HS-5 (cell line): Measurements from ENCODE around the gene PKIG.
A peak's percentile ranks its signal among the peaks of the same experiment; 100 is the strongest.

ENCODE experiments used
- DNase-seq: peaks from one replicate; pipeline ENCODE4 v3.0.0-alpha.2; 2012; ENCODE audit warnings: low read depth

Gene PKIG

DNA sequence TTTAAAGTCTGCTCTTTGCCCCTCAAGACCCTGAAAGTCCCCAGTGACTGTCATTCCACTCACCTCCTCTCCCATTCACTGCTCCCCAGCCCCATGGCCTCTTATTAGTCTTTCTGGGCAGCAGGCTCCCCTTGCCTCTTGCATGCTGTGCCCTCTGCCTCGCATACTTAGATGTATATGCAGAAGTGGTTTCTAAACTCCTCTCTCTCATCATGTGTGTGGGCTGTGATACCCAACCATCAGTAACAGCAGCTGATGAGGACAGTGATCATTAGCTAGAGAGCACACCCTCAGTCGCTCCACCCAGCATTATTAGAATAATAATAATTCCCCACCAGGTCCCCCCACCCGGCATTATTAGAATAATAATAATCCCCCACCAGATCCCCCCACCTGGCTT is 14.5 kb downstream of the PKIG start:
- DNase-seq: no peak

DNA sequence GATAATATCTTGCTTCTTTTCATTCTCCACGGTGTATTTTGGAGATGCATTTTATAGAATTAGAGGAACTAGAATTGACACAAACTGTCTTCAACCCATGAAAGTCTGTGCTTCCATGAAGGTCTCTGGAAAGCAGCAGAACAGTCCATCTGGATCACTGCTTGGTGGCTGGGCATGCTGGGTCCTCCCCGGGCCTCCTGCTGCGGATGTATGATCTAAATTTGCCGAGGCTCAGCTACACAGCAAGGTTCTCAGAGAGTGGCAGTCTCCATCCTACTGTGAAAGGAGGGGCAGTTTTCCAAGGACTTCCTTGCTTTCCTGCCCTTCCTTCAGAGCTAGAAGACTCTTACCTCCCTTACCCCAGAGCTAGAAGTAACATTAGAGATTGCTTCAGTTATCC is 15.1 kb downstream of the PKIG start:
- DNase-seq: no peak

DNA sequence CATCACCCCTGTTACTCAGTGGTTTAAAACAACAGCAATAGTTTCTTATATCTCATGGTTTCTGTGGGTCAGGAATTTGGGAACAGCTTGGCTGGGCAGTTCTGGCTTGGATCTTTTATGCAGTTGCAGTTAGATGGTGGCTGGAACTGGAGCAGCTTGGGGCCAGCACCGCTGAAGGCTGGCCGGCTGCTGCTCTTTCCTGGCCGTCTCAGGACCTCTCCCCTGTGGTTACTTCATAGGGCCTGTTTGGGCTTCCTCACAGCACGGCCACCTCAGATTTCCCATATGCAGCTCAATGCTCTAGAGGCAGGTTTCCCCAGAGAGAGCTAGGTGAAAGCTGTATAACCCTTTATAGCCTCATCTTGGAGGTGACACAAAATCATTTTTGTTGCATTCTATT is 15.6 kb downstream of the PKIG start:
- DNase-seq: no peak

DNA sequence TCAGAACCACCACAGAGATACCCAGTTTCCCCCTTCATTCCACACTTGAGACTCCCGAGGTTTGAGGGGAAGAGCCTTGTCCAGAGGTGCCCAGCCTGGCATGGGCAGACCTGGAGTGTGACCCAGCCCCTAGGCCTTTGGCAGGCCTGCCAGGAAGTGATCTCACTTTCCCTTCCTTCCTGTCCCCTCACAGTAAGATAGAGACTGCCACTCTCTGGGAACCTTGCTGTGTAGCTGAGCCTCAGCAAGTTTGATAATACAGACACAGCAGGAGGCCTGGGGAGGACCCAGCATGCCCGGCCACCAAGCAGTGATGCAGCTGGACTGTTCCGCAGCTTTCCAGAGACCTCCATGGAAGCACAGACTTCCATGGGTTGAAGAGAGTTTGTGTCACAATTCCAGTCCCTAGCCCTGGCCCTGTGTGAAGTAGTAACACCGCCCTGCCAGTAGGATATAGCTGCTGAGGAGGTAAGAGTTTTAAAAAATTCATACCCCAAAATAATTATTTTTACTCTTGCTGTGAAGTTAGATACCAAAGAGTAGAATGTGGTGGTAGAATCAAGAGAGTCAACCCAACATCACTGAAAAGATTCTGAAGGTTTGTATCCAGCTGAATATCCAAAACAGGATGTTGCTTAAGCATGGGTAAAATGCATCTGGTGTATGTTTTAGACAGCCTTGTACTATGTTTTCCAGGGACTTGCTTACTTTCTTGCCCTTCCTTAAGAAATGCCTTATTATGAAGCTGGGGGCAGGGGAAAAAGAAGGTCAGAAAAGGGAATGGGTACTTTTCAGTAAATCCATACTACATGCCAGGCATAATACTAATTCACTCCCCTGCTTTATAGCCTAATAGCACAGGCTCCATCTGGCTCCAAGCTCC is 16.3 kb downstream of the PKIG start:
- no peak for DNase-seq

DNA sequence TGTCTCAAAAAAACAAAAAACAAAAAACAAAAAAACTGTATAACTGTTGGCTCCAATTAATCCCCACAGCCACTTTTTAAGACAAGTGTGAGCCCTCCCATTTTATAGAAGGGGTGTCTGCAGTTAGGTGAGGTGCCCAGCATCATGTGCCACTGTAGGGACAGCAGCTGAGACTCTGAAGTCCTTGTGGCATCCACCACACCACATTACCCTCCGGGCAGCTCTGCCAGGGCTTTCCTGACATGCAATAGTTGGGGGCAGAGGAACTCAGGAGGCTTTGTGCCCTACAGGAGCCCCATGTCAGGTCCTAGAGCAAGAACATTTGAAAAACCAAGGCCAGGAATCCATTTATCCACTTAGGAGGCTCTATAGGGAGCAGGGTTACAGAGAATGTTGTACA is 17.3 kb downstream of the PKIG start:
- DNase-seq: no peak

DNA sequence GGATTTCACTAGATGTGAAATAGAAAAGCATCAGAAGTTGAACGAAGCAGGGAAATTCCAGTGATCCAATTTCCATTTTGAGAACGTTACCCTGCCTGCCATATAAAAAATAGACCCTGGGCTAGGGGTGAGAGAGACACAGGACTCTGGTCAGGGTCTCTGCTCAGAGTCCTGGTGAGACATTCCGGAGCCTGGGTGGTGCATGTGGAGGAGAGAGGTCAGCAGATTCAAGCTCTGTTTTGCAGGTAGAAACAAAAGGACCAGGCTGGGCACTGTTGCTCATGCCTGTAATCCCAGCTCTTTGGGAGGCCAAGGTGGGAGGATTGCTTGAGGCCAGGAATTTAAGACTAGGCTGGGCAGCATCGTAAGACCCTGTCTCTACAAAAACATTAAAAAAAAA is 17.9 kb downstream of the PKIG start:
- no peak for DNase-seq

DNA sequence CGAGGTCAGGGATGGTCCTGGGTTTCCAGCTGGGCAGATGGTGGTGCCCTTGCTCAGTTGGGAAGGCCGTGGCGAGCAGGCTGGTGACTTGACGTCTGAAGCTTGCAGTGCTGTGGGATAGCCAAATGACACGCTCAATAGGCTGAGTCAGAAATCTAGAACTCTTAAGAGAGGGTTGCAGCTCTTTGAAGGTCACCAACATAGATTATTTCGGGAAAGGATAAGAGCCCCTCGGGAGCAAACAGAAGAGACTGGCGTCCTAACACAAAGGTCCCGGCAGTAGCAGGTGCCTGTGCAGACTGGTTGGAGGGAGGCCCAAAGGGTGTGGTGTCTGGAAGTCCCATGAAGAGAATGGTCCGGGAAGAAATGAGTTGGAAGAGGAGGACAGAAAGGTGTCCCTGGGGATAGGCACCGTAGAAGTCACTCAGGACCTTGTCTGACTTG is 18.4 kb downstream of the PKIG start:
- DNase-seq: no peak

DNA sequence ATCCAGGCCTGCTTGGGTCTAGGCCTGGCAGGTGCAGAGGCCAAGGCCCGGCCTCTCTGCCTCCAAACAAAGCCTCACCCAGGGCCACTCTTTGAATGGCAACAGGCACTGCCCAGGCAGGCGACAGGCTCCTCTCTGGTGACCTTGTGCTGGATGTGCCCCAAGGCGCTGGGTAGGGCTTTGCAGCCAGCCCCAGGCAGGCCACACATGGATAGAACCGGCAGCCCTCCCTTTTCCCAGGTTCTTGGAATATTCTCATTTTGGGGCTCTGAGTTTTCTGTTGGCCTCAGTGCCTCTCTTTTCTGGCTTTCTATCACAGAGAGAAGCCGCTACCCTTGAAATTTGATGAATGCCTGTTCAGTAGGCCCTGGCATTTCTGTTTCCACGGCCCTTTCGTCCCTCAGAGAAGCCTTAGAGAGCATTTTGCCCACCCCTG is 18.9 kb downstream of the PKIG start:
- no peak for DNase-seq

DNA sequence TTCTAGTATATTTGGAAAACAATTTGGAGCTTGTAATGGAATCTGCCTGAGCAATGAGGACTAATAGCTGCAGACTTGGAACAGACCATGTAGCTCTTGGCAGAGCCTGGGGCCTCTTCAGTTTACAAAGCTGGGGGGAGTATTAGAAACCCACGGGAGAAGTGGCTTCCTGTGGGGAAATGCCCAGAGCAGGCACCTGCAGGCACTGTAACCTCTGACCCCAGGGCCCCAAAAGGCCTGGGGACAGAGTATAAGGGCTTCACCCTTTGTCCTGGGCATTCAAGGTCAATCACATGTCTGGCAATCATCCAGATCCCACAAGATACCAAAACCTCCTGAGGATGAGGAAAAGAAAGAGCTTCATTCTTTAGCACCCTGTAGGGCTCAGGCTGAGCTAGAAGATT is 19.4 kb downstream of the PKIG start:
- DNase-seq: no peak

DNA sequence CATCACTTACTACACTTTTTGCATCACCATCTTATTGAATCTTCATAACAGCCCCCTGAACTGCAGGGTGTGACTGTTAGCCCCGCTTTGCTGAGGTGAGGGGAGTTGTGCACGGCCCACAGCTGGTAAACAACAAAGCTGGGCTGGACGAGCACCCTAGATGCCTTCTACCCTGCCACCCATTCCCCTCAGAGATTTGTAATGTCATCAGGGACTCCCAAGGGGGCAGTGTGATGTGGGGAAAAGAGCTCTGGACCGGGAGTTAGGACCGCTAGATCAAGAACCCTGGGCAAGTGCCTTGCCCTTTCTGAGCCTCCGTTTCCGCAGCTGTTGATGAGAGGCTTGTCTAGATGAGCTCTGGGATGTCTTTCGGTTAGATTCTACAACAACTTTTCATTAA is 20.9 kb downstream of the PKIG start:
- DNase-seq: no peak

DNA sequence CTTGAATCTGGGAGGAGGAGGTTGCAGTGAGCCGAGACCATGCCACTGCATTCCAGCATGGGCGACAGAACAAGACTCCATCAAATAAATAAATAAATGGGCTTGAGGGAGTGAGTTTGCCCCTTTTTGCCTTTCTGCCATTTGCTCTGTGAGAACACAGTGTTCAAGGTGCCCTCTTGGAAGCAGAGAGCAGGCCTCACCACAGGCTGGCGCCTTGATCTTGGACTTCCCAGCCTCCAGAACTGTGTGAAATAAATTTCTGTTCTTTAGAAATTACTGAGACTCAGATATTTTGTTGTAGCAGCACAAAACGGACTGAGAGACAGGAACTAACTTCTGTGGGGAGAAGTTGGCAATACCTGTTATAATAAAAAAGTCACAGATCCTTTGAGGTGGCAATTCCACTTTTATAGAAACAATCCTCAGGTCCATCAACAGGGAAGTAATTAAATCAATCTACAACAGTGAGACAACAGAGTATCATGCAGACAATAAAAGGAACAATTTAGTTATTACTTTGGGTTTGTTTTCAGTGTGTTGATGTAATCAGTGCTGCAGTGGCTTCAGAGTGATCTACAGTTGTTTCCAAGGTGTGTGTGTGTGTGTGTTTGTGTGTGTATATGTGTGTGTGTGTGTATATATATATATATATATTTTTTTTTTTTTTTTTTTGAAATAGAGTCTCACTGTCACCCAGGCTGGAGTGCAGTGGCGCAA is 24.5 kb downstream of the PKIG start:
- no peak for DNase-seq

DNA sequence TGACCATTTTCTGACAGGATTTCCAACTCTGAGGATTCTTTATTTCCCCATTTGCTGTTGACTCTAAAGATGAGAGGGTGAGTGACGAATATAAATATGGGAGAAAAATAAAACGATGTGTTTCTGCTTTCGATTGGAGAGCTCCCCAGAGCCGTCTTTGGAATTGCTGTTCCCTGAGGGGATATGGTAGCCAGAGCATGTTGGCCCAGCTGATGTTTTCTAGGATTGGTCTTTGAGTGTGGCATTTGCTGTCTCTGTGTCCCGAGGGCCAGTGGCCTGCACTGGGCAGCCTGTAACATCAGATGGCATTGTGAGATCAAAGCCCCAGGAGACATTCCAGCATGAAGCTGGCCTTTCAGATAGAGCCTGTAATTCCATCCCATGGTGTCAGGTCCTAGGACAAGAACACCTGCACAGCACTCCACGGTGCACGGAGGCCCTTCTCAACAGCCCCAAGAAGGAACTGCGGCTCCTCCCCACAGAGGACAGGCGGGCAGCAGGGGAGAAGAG is 26.7 kb downstream of the PKIG start:
- no peak for DNase-seq

DNA sequence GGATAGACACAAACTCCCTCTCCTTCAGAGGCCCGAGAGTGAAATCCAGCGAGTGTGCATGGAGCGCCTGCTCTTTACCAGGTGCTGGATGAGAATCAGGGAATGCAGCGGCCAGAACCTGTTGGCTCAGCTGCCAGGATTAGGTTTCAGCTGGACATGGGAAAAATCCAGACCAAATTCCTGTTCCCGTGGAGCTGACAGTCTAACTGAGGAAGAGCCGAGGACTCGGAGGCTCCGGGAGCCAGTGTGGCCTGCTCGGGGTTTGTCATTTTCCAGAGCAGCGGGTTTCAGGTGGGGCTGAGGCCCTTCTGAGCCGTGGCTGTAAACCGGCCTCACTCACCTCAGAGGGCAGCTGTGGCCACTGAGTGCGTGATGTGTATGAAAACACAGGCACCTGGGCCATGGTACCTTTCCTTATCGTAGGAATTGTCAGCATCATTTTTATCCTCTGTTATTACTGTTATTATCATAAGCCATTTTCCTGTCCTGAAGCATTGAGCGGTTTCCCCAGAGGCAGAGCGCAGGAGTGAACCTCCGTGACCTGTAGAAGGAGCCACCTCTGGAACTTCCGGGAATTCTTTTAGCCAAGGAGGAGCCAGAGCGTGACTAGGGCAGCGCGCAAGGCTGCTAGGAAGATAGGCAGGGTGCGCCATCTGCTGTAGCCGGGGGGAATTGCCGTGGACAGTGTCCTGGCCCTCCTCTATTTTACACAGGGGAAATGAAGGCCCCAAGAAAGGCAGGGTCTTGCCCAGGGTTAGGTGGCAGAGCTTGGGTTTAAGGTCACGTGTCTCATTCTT is 27.3 kb downstream of the PKIG start:
- DNase-seq: peak; percentile 79

DNA sequence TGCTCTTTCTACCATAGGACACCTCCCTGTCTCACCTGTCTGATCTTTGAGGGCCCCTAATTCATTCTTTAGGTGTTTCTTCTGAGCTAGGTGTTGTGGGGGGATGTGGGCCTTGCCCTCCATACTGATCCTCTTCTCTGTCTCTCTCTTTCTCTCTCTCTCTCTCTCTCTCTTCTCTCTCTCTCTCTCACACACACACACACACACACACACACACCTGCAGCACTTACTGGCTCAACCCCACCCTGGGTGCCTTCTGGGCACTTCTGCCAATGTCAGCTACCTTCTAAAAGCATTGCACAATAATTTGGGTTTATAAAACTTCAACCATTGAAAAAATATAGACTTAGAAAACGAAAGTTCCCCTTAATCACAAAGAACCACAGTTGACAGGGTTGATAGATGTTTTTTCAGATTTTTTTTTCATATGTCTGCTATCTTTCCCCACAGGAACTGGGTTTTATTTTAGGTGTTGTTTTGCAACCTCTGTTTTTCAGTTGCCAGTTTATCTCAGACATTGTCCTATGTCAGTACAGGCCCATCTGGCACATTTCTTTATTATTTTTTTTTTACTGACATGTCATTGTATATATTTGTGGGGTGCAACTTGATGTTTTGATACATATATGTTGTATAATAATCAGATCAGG is 28.1 kb downstream of the PKIG start:
- DNase-seq: no peak

DNA sequence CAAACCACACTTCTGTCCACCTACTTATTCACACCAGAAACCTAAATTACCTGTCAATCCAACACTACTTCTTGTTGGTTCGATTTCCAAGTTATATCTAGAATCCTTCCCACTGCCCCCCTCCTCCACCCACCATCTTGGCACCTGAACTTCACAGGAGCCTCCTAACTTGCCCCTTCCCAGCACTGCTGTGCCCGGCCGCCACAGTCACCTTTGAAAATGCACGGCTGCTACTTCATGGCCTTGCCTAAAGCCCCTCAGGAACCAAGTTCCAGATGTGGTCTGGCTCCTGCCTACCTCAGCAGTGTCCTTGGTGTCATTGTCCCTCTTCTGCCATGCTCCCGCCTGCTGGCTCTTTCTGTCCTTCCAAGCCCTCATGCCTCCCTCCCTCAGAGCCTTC is 31.2 kb downstream of the PKIG start:
- no peak for DNase-seq

DNA sequence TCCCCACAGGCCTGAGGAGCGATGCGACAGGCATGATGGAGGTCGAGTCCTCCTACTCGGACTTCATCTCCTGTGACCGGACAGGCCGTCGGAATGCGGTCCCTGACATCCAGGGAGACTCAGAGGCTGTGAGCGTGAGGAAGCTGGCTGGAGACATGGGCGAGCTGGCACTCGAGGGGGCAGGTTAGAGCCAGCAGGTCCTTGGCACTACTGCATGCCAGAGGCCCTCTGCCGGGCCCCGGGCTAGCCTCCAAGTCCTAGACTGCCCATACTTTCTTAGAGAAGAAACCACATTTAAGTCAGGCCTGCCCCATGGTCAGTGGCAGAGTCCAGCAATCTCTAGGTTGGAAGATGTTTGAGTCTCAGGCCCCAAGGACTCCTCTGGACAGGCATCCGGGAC is 32.1 kb downstream of the PKIG start:
- DNase-seq: no peak

DNA sequence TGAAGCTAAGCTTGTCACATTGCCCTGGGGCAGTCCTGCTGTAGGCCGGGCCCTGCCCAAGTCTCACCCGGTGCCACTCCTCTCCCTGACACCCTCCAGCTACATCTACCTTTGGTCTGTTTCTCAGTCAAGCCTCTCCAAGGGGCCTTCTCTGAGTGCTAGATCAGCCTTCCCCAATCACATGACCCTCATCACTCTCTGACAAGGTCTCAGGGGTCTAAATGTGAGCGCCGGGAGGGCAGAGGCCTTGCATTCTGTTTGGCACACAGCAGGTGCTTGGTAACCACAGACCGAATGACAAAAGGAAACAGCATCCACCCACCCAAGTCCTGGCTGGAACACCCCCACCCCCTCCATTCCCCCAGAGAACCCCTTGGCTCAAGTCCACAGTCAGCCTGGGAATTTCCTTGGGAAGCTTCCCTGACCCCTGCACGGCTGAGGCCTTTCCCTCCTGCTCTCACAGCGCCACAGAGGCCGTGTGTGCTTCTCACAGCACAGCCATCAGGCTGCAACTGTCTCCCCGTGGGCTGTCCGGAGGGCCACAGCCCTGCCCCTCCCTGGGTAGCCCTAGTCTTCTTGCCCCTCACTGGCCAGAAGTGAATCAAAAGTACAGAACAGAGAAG is 32.9 kb downstream of the PKIG start:
- no peak for DNase-seq

DNA sequence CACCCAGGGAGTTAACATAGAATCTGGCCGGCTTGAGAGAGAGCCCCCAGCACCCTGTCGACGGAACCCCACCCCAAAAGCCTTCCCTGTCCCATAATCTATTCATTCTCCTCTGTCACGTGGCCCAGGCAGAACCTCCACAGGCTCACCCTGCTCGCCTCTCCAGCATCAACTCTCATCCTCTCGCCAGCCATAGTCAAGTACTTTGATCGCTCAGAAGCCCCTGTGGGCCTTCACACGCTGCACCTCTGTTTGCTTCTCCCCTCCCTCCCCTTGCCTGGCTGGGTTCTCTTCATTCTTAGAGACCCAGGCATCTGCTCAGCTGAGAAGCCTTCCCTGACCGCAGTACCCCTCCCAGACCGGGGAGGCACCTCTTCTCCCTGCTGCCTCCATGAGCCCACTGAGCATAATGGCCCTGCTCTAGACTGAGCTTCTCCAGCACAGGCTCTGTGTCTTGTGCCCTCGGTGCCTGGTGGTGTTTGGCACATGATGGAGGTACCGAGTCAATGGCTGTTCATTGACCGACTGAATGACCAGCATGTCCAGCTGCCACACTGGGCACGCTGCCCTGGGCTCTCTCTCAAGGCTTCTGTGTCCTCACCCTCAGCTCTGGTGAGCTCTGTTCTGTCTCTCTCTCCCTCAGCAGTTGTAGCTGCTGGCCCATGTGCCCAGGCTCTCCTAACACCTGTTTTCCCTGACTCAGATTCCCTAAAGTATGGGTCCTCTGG is 33.7 kb downstream of the PKIG start:
- DNase-seq: no peak

DNA sequence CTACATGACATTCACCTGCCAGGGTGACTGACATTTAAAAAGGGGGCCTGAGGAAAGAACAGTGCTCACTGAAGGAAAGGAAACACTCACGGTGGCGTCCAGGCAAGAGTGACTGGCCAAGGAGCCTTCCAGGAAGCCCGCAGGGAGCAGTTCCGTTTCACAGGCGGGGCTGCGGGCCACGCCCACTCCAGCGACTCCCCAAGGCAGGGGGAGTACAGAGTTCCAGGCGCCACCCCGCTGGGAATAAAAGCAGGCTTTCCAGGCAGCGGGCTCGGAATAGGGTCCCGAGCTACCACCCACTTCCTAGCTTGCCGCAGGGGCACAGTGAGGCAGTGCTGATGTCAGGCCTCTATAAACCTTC is 34.2 kb downstream of the PKIG start:
- no peak for DNase-seq

DNA sequence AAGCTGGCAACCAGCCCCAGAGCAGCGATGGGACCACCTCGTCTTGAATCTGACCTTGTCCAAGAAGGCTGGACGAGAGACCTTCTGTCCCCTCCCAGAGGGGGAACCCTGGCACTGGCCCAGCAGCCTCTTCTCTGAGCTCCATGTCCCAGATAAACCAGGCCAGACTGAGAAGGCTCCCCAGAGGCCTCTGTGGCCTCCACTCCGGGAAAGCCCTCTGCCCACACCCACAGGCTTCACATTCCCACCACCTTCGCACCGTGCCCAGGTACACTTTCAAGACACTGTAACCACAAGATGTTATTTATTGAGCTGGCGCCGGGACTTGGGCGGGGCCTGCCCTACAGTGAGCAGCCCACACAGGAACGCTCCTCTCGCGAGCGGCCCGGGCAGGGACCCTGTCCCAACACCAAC is 35.9 kb downstream of the PKIG start:
- DNase-seq: no peak

DNA sequence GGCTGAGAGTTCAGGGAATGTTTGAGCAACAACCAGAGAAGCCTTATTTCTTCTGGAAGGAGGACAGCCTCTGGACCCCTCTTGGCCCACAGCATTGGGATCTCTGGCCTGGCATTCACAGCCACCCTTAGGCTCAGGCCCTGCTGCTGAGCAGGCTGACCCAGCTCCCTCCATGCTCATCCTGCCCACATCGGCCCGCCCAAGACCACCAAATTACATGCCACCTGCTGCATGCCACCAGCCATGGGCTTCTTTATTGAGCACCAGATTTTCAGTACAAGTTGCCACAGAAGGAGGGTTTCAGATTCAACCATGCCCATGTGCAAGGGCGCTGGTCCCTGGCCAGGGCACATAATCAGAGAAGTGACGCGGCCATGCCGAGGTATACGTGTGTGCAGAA is 36.9 kb downstream of the PKIG start:
- no peak for DNase-seq
